MM.1S (cell line): ENCODE results near the gene FAM53C.
A peak's percentile ranks its signal among the peaks of the same experiment; 100 is the strongest.

Source experiments
- DNase-seq: peaks from one replicate; pipeline ENCODE4 v3.0.0-alpha.2; 2015
- H2AFZ ChIP-seq: fragments of 300-600 bp; sonication (generic); 2 replicates; pipeline ENCODE4 v1.6.0; 2016; ENCODE audit warnings: antibody characterized with exemption, low read length
- H3F3A ChIP-seq: fragments of 300-600 bp; sonication (generic); 2 replicates; pipeline ENCODE4 v1.6.1; 2016; ENCODE audit warnings: mild to moderate bottlenecking, antibody characterized with exemption, low read length, moderate library complexity, mixed read lengths; ENCODE audit not compliant: insufficient read depth
- H3K27ac ChIP-seq: fragments of 300-600 bp; sonication (generic); 2 replicates; pipeline ENCODE4 v1.5.1; 2016; ENCODE audit warnings: mild to moderate bottlenecking, low read length
- H3K27me3 ChIP-seq: fragments of 300-600 bp; sonication (generic); replicated peaks from 2 replicates; pipeline ENCODE4 v1.6.0; 2016; ENCODE audit warnings: low read length; ENCODE audit not compliant: insufficient read depth
- H3K36me3 ChIP-seq: fragments of 300-600 bp; sonication (generic); replicated peaks from 2 replicates; pipeline ENCODE4 v1.6.1; 2016; ENCODE audit warnings: mild to moderate bottlenecking, low read length, mixed read lengths; ENCODE audit not compliant: insufficient read depth
- H3K4me1 ChIP-seq: fragments of 300-600 bp; sonication (generic); 2 replicates; pipeline ENCODE4 v1.6.1; 2016; ENCODE audit warnings: low read length, mixed read lengths
- H3K4me2 ChIP-seq: fragments of 300-600 bp; sonication (generic); 2 replicates; pipeline ENCODE4 v1.6.0; 2016; ENCODE audit warnings: low read depth, low read length
- H3K4me3 ChIP-seq: fragments of 300-600 bp; sonication (generic); 2 replicates; pipeline ENCODE4 v1.5.1; 2016; ENCODE audit warnings: low read length, mixed read lengths
- H3K79me2 ChIP-seq: fragments of 300-600 bp; sonication (generic); 2 replicates; pipeline ENCODE4 v1.6.1; 2016; ENCODE audit warnings: mixed run types, low read length, mixed read lengths
- H3K9ac ChIP-seq: fragments of 300-600 bp; sonication (generic); 2 replicates; pipeline ENCODE4 v1.6.1; 2016; ENCODE audit warnings: low read length, mixed read lengths
- H3K9me2 ChIP-seq: fragments of 300-600 bp; sonication (generic); replicated peaks from 2 replicates; pipeline ENCODE4 v1.6.1; 2016; ENCODE audit warnings: mild to moderate bottlenecking, low read length, mixed read lengths; ENCODE audit not compliant: insufficient read depth
- H3K9me3 ChIP-seq: fragments of 300-600 bp; sonication (generic); replicated peaks from 2 replicates; pipeline ENCODE4 v1.6.1; 2016; ENCODE audit warnings: mild to moderate bottlenecking, low read length, mixed read lengths; ENCODE audit not compliant: insufficient read depth
- H4K20me1 ChIP-seq: fragments of 300-600 bp; sonication (generic); 2 replicates; pipeline ENCODE4 v1.6.1; 2016; ENCODE audit warnings: mild to moderate bottlenecking, low read length, moderate library complexity, mixed read lengths; ENCODE audit not compliant: insufficient read depth
- CTCF ChIP-seq: fragments of 300-600 bp; sonication (generic); IDR thresholded peaks from 2 replicates; pipeline ENCODE4 v1.5.1; 2016; ENCODE audit warnings: antibody characterized with exemption, low read length, mixed read lengths
- EZH2 ChIP-seq: fragments of 300-600 bp; sonication (generic); optimal IDR thresholded peaks from 2 replicates; pipeline ENCODE3; 2017; ENCODE audit warnings: low read depth, mild to moderate bottlenecking, antibody characterized with exemption, low read length, mixed read lengths
- EZH2phosphoT487 ChIP-seq: fragments of 300-600 bp; sonication (generic); IDR thresholded peaks from 2 replicates; pipeline ENCODE4 v1.6.1; 2018; ENCODE audit warnings: antibody characterized with exemption, low read length

FAM53C gene

GRCh38 chr5:138351056-138351455 lies 13.0 kb downstream of the FAM53C start:
- Histone ChIP-seq H3K79me2 (peaks cover 33% of the 10 kb centered on the region), H3K36me3 (no peaks in the 10 kb centered on the region), H3F3A (peaks cover 10% of the 10 kb centered on the region), H3K9ac (no peak overlapping the region), H3K4me2 (no peak overlapping the region), H4K20me1 (peaks cover 6% of the 10 kb centered on the region; the same call in 1 of the 2 replicates), H3K27ac (no peak overlapping the region), H3K4me3 (no peak overlapping the region), H3K4me1 (peaks cover 17% of the 10 kb centered on the region; the same call in 1 of the 2 replicates), H3K27me3 (no peaks in the 10 kb centered on the region), H3K9me3 (no peaks in the 10 kb centered on the region), H3K9me2 (no peaks in the 10 kb centered on the region), H2AFZ (no peak overlapping the region)
- TF ChIP-seq EZH2 (no peak), EZH2phosphoT487 (no peak), CTCF (no peak)
- no peak for DNase-seq

GRCh38 chr5:138351517-138351916 lies 13.5 kb downstream of the FAM53C start:
- Histone ChIP-seq H3K4me2 (no peak overlapping the region), H3K79me2 (peaks cover 37% of the 10 kb centered on the region), H3K9me2 (no peaks in the 10 kb centered on the region), H3K4me3 (no peak overlapping the region), H3K9ac (no peak overlapping the region), H3K36me3 (no peaks in the 10 kb centered on the region), H3K27me3 (no peaks in the 10 kb centered on the region), H3K27ac (no peak overlapping the region), H4K20me1 (peaks cover 6% of the 10 kb centered on the region; the same call in 1 of the 2 replicates), H2AFZ (no peak overlapping the region), H3K4me1 (peaks cover 17% of the 10 kb centered on the region; the same call in 1 of the 2 replicates), H3K9me3 (no peaks in the 10 kb centered on the region), H3F3A (peaks cover 10% of the 10 kb centered on the region)
- TF ChIP-seq EZH2 (no peak), CTCF (no peak), EZH2phosphoT487 (no peak)
- no peak for DNase-seq

GRCh38 chr5:138352071-138352721 lies 14.1 kb downstream of the FAM53C start, which contains the start of gene KDM3B:
Gene KDM3B (plus strand): TSS chr5:138352685. CDS start chr5:138352796, 111 bp downstream.
- Histone ChIP-seq H4K20me1 (peaks cover 6% of the 10 kb centered on the region), H3K9me3 (no peaks in the 10 kb centered on the region), H3K9me2 (no peaks in the 10 kb centered on the region), H2AFZ (peak within 1 kb of the TSS; percentile 76), H3K36me3 (no peaks in the 10 kb centered on the region), H3K4me3 (peak within 1 kb of the TSS; percentile 97), H3K79me2 (peaks cover 44% of the 10 kb centered on the region), H3K27me3 (no peaks in the 10 kb centered on the region), H3K27ac (peak within 1 kb of the TSS; percentile 68; the same call in 1 of the 2 replicates), H3K4me1 (peaks cover 17% of the 10 kb centered on the region; the same call in 1 of the 2 replicates), H3K9ac (peak within 1 kb of the TSS; percentile 93), H3F3A (peaks cover 10% of the 10 kb centered on the region), H3K4me2 (peak within 1 kb of the TSS; percentile 85)
- peak; percentile 89 for DNase-seq
- no peak for TF ChIP-seq EZH2
- TF ChIP-seq EZH2phosphoT487, result no peak
- TF ChIP-seq CTCF, result peak; percentile 98
